HCT116 (cell line): ENCODE data around the gene LYST. TPM values are rescaled to one million over a fixed set of nuclear protein-coding genes. Genes with fewer than 3 reads are reported as not detected.

Experiments
- ATAC-seq: fragments of 200-7000 bp; cut with Tn5 transposase; 2 replicates; pipeline ENCODE4 v1.9.1; 2020; ENCODE audit warnings: mild to moderate bottlenecking, moderate library complexity
- BruUV-seq: library from RNA; stranded (reverse); fragments of 400-500 nt; replicated peaks from 2 replicates; lab custom pipeline; 2021; lab: Mats Ljungman, UMichigan
- CTCF ChIA-PET: fragments of 300-600 bp; sonication (Branson Sonifier 250); formaldehyde crosslinking; loops from one replicate; lab custom pipeline; 2021; ENCODE audit warnings: antibody characterized with exemption; lab: Charles Lee
- POLR2A ChIA-PET: fragments of 300-600, 350-600 bp; sonication (Branson Sonifier 250); formaldehyde crosslinking; loops from one replicate; lab custom pipeline; 2021; ENCODE audit warnings: antibody characterized with exemption; lab: Charles Lee
- RAD21 ChIA-PET, 2 experiments: fragments of 300-600 bp; sonication (Branson Sonifier 250); formaldehyde crosslinking; loops; one replicate each; lab custom pipeline; 2023; ENCODE audit warnings: low total read pairs in 2 of 2; ENCODE audit not compliant: uncharacterized antibody in 2 of 2, unreplicated experiment in 2 of 2, low non-redundant PET in 1 of 2; lab: Charles Lee
- DNase-seq: peaks from one replicate; pipeline ENCODE4 v3.0.0-alpha.2; 2010; ENCODE audit warnings: low read depth, low spot score
- H2AFZ ChIP-seq: fragments of 200-600 bp; shearing (Covaris generic), sonication (generic); 2 replicates; pipeline ENCODE4 v1.6.1; 2017; ENCODE audit warnings: low read depth, mixed run types, mixed read lengths, antibody characterized with exemption, low read length; ENCODE audit not compliant: poor library complexity, severe bottlenecking
- H3K27ac ChIP-seq: 2 replicates; pipeline ENCODE4 v1.5.1; 2012; ENCODE audit warnings: low read depth, low read length
- H3K27me3 ChIP-seq: fragments of 200-600 bp; sonication (generic); 2 replicates; pipeline ENCODE4 v1.6.1; 2016; ENCODE audit warnings: mixed run types, low read length, mixed read lengths; ENCODE audit not compliant: insufficient read depth
- H3K36me3 ChIP-seq, 2 experiments: fragments of 200-500 bp in 1 of 2; fragments of 200-600 bp in 1 of 2; sonication (Bioruptor generic) in 1 of 2; sonication (generic) in 1 of 2; 2 replicates each; pipeline versions ENCODE4 v1.5.1 to v1.6.1; 2014 to 2016; ENCODE audit warnings: low read length in 2 of 2, inconsistent platforms in 1 of 2, mixed read lengths in 1 of 2, mixed run types in 1 of 2; ENCODE audit not compliant: insufficient read depth in 2 of 2, control insufficient read depth in 1 of 2
- H3K4me1 ChIP-seq, 2 experiments: fragments of 200-600 bp in 1 of 2; sonication (generic) in 1 of 2; 2 replicates each; pipeline versions ENCODE4 v1.5.1 to v1.6.1; 2012 to 2017; ENCODE audit warnings: low read length in 2 of 2, inconsistent platforms in 1 of 2, mild to moderate bottlenecking in 1 of 2, mixed read lengths in 1 of 2, mixed run types in 1 of 2, moderate library complexity in 1 of 2; ENCODE audit not compliant: insufficient read depth in 2 of 2, control insufficient read depth in 1 of 2
- H3K4me2 ChIP-seq: fragments of 200-600 bp; sonication (generic); 2 replicates; pipeline ENCODE4 v1.6.1; 2017; ENCODE audit warnings: mixed run types, low read length, mixed read lengths
- H3K4me3 ChIP-seq, 2 experiments: fragments of 200-600 bp in 1 of 2; sonication (generic) in 1 of 2; replicated peaks in 1 of 2; 2 replicates each; pipeline ENCODE4 v1.5.1; 2011 to 2016; ENCODE audit warnings: low read length in 2 of 2, control low read depth in 1 of 2, low read depth in 1 of 2, mild to moderate bottlenecking in 1 of 2, mixed read lengths in 1 of 2, mixed run types in 1 of 2
- H3K79me2 ChIP-seq: fragments of 200-600 bp; sonication (generic); 2 replicates; pipeline ENCODE4 v1.6.1; 2017; ENCODE audit warnings: mild to moderate bottlenecking, mixed run types, low read length, moderate library complexity, mixed read lengths; ENCODE audit not compliant: insufficient read depth
- H3K9ac ChIP-seq: fragments of 200-600 bp; sonication (generic); 2 replicates; pipeline ENCODE4 v1.6.1; 2016; ENCODE audit warnings: low read length, mixed read lengths
- H3K9me2 ChIP-seq: fragments of 200-600 bp; sonication (generic), shearing (Covaris generic); 2 replicates; pipeline ENCODE4 v1.6.1; 2017; ENCODE audit warnings: mixed run types, mild to moderate bottlenecking, moderate library complexity; ENCODE audit not compliant: insufficient read depth
- H3K9me3 ChIP-seq, 2 experiments: fragments of 200-500 bp in 1 of 2; fragments of 200-600 bp in 1 of 2; sonication (Bioruptor generic) in 1 of 2; sonication (generic) in 1 of 2; 2 replicates each; pipeline ENCODE4 v1.6.1; 2014 to 2017; ENCODE audit warnings: low read length in 2 of 2, mixed read lengths in 2 of 2, inconsistent platforms in 1 of 2, low read depth in 1 of 2, mild to moderate bottlenecking in 1 of 2, mixed run types in 1 of 2, moderate library complexity in 1 of 2; ENCODE audit not compliant: control insufficient read depth in 1 of 2, insufficient read depth in 1 of 2
- H4K20me1 ChIP-seq: fragments of 200-600 bp; sonication (generic), shearing (Covaris generic); 2 replicates; pipeline ENCODE4 v1.6.1; 2017; ENCODE audit warnings: mixed run types, mild to moderate bottlenecking, moderate library complexity; ENCODE audit not compliant: insufficient read depth
- CBX3 ChIP-seq: IDR thresholded peaks from 2 replicates; pipeline ENCODE4 v1.6.1; 2012; ENCODE audit warnings: low read depth
- ELF1 ChIP-seq: IDR thresholded peaks from 2 replicates; pipeline ENCODE4 v1.6.1; 2012; ENCODE audit warnings: low read depth, borderline replicate concordance
- EZH2 ChIP-seq: fragments of 200-600 bp; sonication (generic); IDR thresholded peaks from 2 replicates; pipeline ENCODE4 v1.6.1; 2017; ENCODE audit warnings: antibody characterized with exemption, mixed run types
- EZH2phosphoT487 ChIP-seq: fragments of 200-600 bp; IDR thresholded peaks from 2 replicates; pipeline ENCODE4 v1.6.1; 2018; ENCODE audit warnings: antibody characterized with exemption, borderline replicate concordance
- FOSL1 ChIP-seq: IDR thresholded peaks from 2 replicates; pipeline ENCODE4 v1.6.1; 2012; ENCODE audit warnings: low read depth
- JUND ChIP-seq: IDR thresholded peaks from 2 replicates; pipeline ENCODE4 v1.6.1; 2012
- POLR2A ChIP-seq: IDR thresholded peaks from 2 replicates; pipeline ENCODE4 v1.7.0; 2011; ENCODE audit warnings: borderline replicate concordance; ENCODE audit not compliant: insufficient read depth, insufficient read length; ENCODE audit errors: extremely low read depth
- POLR2AphosphoS5 ChIP-seq: IDR thresholded peaks from 2 replicates; pipeline ENCODE4 v1.6.1; 2011; ENCODE audit warnings: mild to moderate bottlenecking, low read depth, low read length, moderate library complexity
- SIN3A ChIP-seq: IDR thresholded peaks from 2 replicates; pipeline ENCODE4 v1.6.1; 2012; ENCODE audit warnings: low read depth
- SP1 ChIP-seq: IDR thresholded peaks from 2 replicates; pipeline ENCODE4 v1.6.1; 2012; ENCODE audit warnings: low read depth
- SRF ChIP-seq: IDR thresholded peaks from 2 replicates; pipeline ENCODE4 v1.6.1; 2012; ENCODE audit warnings: low read depth
- YY1 ChIP-seq: IDR thresholded peaks from 2 replicates; pipeline ENCODE4 v1.6.1; 2011; ENCODE audit warnings: low read length, low read depth, moderate library complexity, mild to moderate bottlenecking; ENCODE audit not compliant: insufficient replicate concordance; ENCODE audit errors: extremely low read depth
- ZFX ChIP-seq: fragments of 450-650 bp; IDR thresholded peaks from 2 replicates; pipeline ENCODE4 v1.6.1; 2017
- ZNF274 ChIP-seq: fragments of 200-500 bp; sonication (Bioruptor generic); IDR thresholded peaks from 2 replicates; pipeline ENCODE4 v1.6.1; 2014; ENCODE audit warnings: mild to moderate bottlenecking, low read depth, low read length, inconsistent platforms
- intact Hi-C: fragments of 100-400 bp; cut with micrococcal nuclease; formaldehyde crosslinking; loops from 2 replicates; pipeline ENCODE4 v1.10.0; 2022
- total RNA-seq: library from RNA; stranded (reverse); gene quantifications from one replicate; pipeline ENCODE4 v1.2.1, GENCODE V29; 2021; ENCODE audit not compliant: unreplicated experiment
- TF ChIP-seq, protein P1 (sequence below): IDR thresholded peaks from 2 replicates; pipeline ENCODE4 v1.6.1; 2012
- TF ChIP-seq, protein P2 (sequence below): IDR thresholded peaks from 2 replicates; pipeline ENCODE4 v1.6.1; 2011; ENCODE audit warnings: mild to moderate bottlenecking, low read length, moderate library complexity; ENCODE audit not compliant: insufficient replicate concordance; ENCODE audit errors: extremely low read depth
- TF ChIP-seq, protein P3 (sequence below): IDR thresholded peaks from 2 replicates; pipeline ENCODE4 v1.6.1; 2012

LYST gene
- total RNA-seq, 1 experiment from 2014 or later, result 6.6 TPM

DNA sequence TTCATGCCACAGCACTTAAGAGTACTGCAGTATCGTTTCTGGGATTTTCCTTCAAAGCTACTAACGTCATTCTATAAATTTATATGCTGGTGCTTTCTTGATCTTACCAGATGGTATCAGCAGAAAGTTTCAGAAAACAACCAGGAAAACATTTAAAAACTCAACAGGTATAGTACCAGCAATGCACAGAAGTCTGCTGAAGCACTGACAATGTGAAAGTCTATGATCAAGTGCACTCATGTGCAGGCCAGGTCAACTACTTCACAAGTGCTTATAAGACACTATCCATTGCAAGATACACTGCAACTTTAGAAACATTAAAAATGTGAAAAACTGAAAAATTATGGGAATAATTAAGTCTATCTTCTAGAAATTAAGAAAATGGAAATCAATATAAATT is 34.7 kb downstream of the LYST start:
- RAD21 ChIA-PET, result no interaction called here
- DNase-seq, result no peak
- Histone ChIP-seq H3K9me2 (no peaks in the 10 kb centered on the region), H3K4me3 (no peak overlapping the region), H3K27me3 (no peaks in the 10 kb centered on the region), H3K9me3 (no peaks in the 10 kb centered on the region), H3K27ac (no peak overlapping the region), H3K9ac (no peak overlapping the region), H3K79me2 (no peaks in the 10 kb centered on the region), H4K20me1 (no peaks in the 10 kb centered on the region), H3K4me1 (peaks cover 0 to 10% of the 10 kb centered on the region in 2 experiments; a peak in 2 of 4 replicates), H3K36me3 (no peaks in the 10 kb centered on the region), H2AFZ (no peak overlapping the region), H3K4me2 (no peak overlapping the region)
- TF ChIP-seq, protein P1, sequence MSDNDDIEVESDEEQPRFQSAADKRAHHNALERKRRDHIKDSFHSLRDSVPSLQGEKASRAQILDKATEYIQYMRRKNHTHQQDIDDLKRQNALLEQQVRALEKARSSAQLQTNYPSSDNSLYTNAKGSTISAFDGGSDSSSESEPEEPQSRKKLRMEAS, result no peak
- TF ChIP-seq FOSL1 (no peak), ZFX (no peak), SIN3A (no peak), JUND (no peak), POLR2AphosphoS5 (no peak), POLR2A (no peak), YY1 (no peak), SRF (no peak), ZNF274 (no peak), EZH2 (no peak), ELF1 (no peak), EZH2phosphoT487 (no peak), CBX3 (no peak), SP1 (no peak)
- TF ChIP-seq, protein P2, sequence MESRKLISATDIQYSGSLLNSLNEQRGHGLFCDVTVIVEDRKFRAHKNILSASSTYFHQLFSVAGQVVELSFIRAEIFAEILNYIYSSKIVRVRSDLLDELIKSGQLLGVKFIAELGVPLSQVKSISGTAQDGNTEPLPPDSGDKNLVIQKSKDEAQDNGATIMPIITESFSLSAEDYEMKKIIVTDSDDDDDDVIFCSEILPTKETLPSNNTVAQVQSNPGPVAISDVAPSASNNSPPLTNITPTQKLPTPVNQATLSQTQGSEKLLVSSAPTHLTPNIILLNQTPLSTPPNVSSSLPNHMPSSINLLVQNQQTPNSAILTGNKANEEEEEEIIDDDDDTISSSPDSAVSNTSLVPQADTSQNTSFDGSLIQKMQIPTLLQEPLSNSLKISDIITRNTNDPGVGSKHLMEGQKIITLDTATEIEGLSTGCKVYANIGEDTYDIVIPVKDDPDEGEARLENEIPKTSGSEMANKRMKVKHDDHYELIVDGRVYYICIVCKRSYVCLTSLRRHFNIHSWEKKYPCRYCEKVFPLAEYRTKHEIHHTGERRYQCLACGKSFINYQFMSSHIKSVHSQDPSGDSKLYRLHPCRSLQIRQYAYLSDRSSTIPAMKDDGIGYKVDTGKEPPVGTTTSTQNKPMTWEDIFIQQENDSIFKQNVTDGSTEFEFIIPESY, result no peak
- TF ChIP-seq, protein P3, sequence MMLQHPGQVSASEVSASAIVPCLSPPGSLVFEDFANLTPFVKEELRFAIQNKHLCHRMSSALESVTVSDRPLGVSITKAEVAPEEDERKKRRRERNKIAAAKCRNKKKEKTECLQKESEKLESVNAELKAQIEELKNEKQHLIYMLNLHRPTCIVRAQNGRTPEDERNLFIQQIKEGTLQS, result no peak
- POLR2A ChIA-PET, result no interaction called here
- CTCF ChIA-PET, result interaction anchor here (1.5 kb wide), 1 partner anchor 11 kb away, joined by 5 read pairs; no protein-coding TSS in a partner anchor
- ATAC-seq, result no peak
- intact Hi-C loops, result no loop called here
- BruUV-seq, result no TSS peak
